ENCODE data around the gene PUDP.

PUDP gene

GRCh38 chrX:7091923-7092322 lies 56.0 kb downstream of the PUDP start:
- Histone ChIP-seq H2AFZ (ENCODE audit: low read depth) (no peak overlapping the region), H3K36me3 (ENCODE audit: insufficient read depth) (no peaks in the 10 kb centered on the region), H3K4me2 (no peak overlapping the region), H3K27me3 (ENCODE audit: insufficient read depth, low read depth) (no peaks in the 10 kb centered on the region), H3K79me2 (ENCODE audit: insufficient read depth, low read depth) (no peaks in the 10 kb centered on the region), H3K27ac (no peak overlapping the region), H3K9ac (no peak overlapping the region), H3K4me1 (ENCODE audit: low read depth, poor library complexity, severe bottlenecking) (no peaks in the 10 kb centered on the region), H3K4me3 (IDR thresholded peaks at IDR 0.05; ENCODE audit: insufficient read depth, low read depth, low read length) (no peak overlapping the region), H4K20me1 (ENCODE audit: insufficient read depth) (no peaks in the 10 kb centered on the region)
- TF ChIP-seq CTCF (conservative IDR thresholded peaks at IDR 0.05; ENCODE audit: low read depth, low read length), result no peak

- Histone ChIP-seq H3K4me2 (no peak overlapping the region), H3K27ac (no peak overlapping the region), H3K27me3 (ENCODE audit: insufficient read depth, low read depth) (no peaks in the 10 kb centered on the region), H2AFZ (ENCODE audit: low read depth) (no peak overlapping the region), H3K4me1 (ENCODE audit: low read depth, poor library complexity, severe bottlenecking) (no peaks in the 10 kb centered on the region), H3K9ac (no peak overlapping the region), H3K4me3 (IDR thresholded peaks at IDR 0.05; ENCODE audit: insufficient read depth, low read depth, low read length) (no peak overlapping the region), H4K20me1 (ENCODE audit: insufficient read depth) (no peaks in the 10 kb centered on the region), H3K36me3 (ENCODE audit: insufficient read depth) (no peaks in the 10 kb centered on the region), H3K79me2 (ENCODE audit: insufficient read depth, low read depth) (no peaks in the 10 kb centered on the region)
- no peak for TF ChIP-seq CTCF (conservative IDR thresholded peaks at IDR 0.05; ENCODE audit: low read depth, low read length)
Observed at GRCh38 chrX:7090641-7091040, 57.3 kb downstream of the PUDP start.

- Histone ChIP-seq H3K27me3 (ENCODE audit: insufficient read depth, low read depth) (no peaks in the 10 kb centered on the region), H4K20me1 (ENCODE audit: insufficient read depth) (no peaks in the 10 kb centered on the region), H3K9ac (no peak overlapping the region), H3K27ac (no peak overlapping the region), H3K36me3 (ENCODE audit: insufficient read depth) (no peaks in the 10 kb centered on the region), H3K4me1 (ENCODE audit: low read depth, poor library complexity, severe bottlenecking) (peaks cover 7% of the 10 kb centered on the region), H3K79me2 (ENCODE audit: insufficient read depth, low read depth) (no peaks in the 10 kb centered on the region), H2AFZ (ENCODE audit: low read depth) (no peak overlapping the region), H3K4me2 (no peak overlapping the region), H3K4me3 (IDR thresholded peaks at IDR 0.05; ENCODE audit: insufficient read depth, low read depth, low read length) (no peak overlapping the region)
- TF ChIP-seq CTCF (conservative IDR thresholded peaks at IDR 0.05; ENCODE audit: low read depth, low read length), result no peak
Observed at GRCh38 chrX:7088968-7089615, 58.9 kb downstream of the PUDP start.

- no peak overlapping the region for H2AFZ ChIP-seq (ENCODE audit: low read depth)
- no peak overlapping the region for H3K4me2 ChIP-seq
- no peak overlapping the region for H3K4me3 ChIP-seq (IDR thresholded peaks at IDR 0.05; ENCODE audit: insufficient read depth, low read depth, low read length)
- no peak overlapping the region for H3K9ac ChIP-seq
- H3K79me2 ChIP-seq (ENCODE audit: insufficient read depth, low read depth), result no peaks in the 10 kb centered on the region
- H4K20me1 ChIP-seq (ENCODE audit: insufficient read depth), result peaks cover 3% of the 10 kb centered on the region; the same call in 1 of the 2 replicates
- no peak for TF ChIP-seq CTCF (conservative IDR thresholded peaks at IDR 0.05; ENCODE audit: low read depth, low read length)
- H3K4me1 ChIP-seq (ENCODE audit: low read depth, poor library complexity, severe bottlenecking), result peaks cover 21% of the 10 kb centered on the region
- no peaks in the 10 kb centered on the region for H3K36me3 ChIP-seq (ENCODE audit: insufficient read depth)
- no peaks in the 10 kb centered on the region for H3K27me3 ChIP-seq (ENCODE audit: insufficient read depth, low read depth)
- H3K27ac ChIP-seq, result no peak overlapping the region
Observed at GRCh38 chrX:7086384-7086783, 61.6 kb downstream of the PUDP start.

Measured in KMS-11 (cell line).